GM13977 (cell line): ENCODE results near the gene WASF2.
"Not testable (repeated sequence)": the region's sequence is repeated elsewhere in the genome, so short reads cannot be mapped to it uniquely, and the experiment has no call there.

ENCODE experiments used
- DNase-seq: peaks from one replicate; pipeline ENCODE4 v3.0.0; 2012; ENCODE audit warnings: low spot score
- in situ Hi-C: fragments of 300-500 bp; cut with MboI; formaldehyde crosslinking; loops from one replicate; pipeline ENCODE4 v1.12.0; 2022; ENCODE audit warnings: low sequenced_read_pairs, low pct_unique_long_range_greater_than_20kb, mixed read lengths, inconsistent platforms; ENCODE audit not compliant: unreplicated experiment
- TF ChIP-seq, protein P1 (sequence below): IDR thresholded peaks from 2 replicates; pipeline ENCODE4 v1.5.1; 2012; ENCODE audit warnings: mild to moderate bottlenecking, control low read depth; ENCODE audit not compliant: insufficient read depth; ENCODE audit errors: extremely low read depth, missing control alignments

The WASF2 gene

DNA sequence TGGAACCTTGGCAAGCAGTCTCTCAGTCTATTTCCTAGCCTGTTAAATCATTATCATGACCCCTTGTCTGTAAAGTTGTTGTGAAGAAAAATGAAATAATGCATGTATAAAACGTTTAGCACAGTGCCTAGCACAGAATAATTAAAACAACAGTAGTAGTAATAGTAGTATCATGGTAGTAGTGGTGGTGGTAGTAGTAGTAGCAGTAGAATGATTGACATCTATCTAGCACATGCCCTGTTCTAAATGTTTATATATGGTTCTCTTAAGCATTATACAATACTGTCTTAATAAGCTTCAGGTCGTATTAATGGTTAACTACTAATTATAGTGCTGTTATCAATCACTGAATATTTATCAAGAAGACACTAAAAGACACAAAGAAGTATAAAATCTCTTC lies 50.8 kb downstream of the WASF2 start:
- in situ Hi-C loops = no loop called here
- no peak for DNase-seq
- TF ChIP-seq, protein P1, sequence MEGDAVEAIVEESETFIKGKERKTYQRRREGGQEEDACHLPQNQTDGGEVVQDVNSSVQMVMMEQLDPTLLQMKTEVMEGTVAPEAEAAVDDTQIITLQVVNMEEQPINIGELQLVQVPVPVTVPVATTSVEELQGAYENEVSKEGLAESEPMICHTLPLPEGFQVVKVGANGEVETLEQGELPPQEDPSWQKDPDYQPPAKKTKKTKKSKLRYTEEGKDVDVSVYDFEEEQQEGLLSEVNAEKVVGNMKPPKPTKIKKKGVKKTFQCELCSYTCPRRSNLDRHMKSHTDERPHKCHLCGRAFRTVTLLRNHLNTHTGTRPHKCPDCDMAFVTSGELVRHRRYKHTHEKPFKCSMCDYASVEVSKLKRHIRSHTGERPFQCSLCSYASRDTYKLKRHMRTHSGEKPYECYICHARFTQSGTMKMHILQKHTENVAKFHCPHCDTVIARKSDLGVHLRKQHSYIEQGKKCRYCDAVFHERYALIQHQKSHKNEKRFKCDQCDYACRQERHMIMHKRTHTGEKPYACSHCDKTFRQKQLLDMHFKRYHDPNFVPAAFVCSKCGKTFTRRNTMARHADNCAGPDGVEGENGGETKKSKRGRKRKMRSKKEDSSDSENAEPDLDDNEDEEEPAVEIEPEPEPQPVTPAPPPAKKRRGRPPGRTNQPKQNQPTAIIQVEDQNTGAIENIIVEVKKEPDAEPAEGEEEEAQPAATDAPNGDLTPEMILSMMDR = no peak

DNA sequence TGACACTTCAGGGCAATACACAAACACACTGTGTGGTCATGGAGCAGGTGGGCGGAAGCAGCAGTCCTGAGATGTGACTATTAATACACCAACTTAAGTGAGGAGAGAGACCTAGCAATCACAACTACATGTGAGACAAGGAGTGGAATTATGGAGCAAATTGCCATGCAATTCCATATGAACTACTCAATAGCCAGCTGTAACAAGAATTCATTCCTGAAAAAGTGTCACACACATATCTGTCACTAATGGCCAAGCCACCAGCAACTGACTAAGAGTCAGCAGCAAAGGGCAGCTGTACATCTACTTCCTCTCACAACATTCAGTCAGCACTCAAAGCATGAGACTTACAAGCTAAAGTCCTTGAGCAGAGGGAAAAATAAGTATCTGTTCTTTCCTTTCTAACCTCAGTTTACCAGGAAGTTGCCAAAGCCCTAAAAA lies 51.3 kb downstream of the WASF2 start:
- DNase-seq = no peak
- in situ Hi-C loops = no loop called here
- TF ChIP-seq, protein P1 = no peak

DNA sequence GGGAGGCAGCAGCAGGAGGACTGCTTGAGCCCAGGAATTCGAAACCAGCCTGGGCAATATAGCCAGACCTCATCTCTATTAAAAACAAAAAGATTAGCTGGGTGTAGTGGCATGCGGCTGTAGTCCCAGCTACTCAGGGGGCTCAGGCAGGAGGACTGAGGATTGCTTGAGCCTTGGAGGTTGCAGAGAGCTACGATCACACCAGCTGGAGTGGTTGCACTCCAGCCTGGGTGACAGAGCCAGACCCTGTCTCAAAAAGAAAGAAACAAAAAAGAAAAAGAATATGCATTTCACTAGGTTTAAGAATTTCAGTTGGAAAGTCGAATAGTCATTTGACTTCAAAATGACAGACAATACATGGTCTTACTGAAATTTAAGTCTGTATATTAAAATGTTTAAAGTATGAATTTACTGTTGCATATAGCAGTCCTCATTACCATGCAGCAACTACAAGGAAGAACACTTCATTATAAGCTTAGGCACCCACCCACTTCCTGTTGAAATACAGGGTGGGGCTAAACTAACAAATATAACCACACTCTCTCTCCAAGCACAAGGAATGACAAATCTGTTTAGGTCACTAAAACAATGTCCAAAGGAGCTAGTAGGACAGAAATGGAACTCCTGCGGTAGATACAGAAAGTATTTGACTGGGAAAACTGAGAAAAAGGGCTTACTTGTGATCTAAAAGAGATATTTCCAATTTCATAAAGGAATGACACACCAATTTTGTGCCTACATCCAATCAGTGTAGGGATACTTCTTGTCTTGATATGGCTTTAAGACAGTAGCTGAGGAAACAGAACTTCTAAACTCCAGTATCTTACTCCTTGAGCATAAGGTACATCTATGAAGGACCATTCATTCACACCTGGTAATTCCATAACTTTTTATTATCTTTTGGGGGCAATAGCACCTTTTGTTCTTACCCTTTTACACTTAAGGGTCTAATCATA lies 53.5 kb downstream of the WASF2 start:
- DNase-seq = no peak
- in situ Hi-C loops = no loop called here
- TF ChIP-seq, protein P1 = no peak

DNA sequence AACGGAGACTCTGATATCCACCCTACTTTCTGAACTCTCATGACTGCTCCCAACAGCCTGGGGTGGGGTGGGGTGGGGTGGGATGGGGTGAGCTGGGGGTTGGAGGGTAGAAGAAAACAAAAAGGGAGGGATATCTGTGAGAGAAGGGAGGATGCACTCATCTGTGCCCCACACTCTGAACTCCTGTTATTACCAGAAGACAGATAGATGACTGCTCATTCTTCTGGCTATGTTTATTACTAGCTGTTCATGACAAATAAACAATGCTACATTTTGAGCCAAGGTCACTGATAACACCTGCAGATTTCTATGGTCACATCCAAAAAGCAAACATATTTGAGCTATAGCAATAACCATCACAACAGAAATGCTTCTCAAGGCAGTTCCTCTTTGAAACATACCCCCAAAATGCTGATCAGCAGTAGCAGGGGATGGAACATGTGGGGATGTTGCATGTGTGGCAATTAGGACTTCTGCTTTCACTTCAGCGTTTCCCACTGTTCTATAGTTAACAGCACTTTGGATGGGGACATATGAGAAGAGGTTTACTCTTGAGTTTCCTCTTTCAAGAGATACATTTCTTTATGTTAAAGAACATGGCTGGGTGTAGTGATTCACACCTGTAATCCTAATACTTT lies 54.3 kb downstream of the WASF2 start:
- no peak for DNase-seq

DNA sequence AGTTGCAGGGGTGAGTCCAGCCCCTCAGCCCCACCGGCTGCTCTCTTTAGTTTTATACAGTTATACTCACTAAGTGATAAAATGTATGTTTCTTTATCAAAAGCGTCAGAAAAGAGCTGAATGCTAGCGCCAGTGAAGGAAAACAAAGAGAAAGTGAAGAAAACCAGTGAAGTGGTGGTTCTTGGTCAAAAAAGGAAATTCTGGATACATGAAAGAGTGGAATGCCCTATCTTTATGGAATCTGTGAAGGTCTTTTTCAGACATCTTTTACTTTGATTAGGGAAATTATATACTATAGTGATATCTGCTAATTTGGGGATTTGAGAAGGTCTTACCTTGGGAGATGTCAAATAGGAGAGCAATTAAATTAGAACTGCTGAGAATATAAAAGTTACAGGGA lies 56.3 kb downstream of the WASF2 start:
- no peak for DNase-seq
- in situ Hi-C loops = no loop called here
- TF ChIP-seq, protein P1 = no peak

More for the DNA sequence above, 54.3 kb downstream of the WASF2 start:
- TF ChIP-seq, protein P1 = no peak
- in situ Hi-C loops = no loop called here

DNA sequence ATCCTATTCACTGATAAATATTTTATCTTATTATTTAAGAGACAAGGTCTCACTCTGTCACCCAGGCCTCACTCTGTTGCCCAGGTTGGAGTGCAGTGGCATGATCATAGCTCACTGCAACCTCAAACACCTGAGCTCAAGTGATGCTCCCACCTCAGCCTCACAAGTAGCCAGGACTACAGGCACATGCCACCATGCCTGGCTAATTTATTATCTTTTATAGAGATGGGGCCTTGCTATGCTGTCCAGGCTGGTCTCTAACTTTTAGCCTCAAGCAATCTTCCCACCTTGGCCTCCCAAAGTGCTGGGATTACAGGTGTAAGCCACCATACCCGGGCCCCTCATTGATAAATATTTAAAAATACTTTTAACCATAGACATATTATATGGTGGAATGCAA lies 57.2 kb downstream of the WASF2 start:
- in situ Hi-C loops = not testable (repeated sequence)

DNA sequence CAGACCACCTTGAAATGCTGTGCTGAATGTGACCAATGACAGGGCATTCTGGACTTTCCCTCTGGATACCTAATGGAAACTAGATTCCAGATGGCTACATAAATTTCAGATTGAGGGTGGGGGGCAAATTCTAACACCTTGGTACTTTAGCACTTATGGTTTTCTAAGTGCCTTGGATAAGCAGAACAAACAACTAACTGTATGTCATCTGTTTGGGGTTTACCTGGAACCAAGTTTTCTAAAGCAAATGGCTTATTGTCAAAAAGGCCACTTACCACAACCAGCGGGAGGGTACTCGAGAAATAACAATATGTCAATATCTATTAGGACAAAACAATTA lies 58.4 kb downstream of the WASF2 start:
- no peak for DNase-seq
- in situ Hi-C loops = no loop called here
- TF ChIP-seq, protein P1 = no peak

More for the DNA sequence above, 57.2 kb downstream of the WASF2 start:
- DNase-seq = not testable (repeated sequence)
